ENCODE measurements around the gene HOXC9. TPM values are rescaled to one million over a fixed set of nuclear protein-coding genes. Genes with fewer than 3 reads are reported as not detected.

The HOXC9 gene
- total RNA-seq, 1 donor from 2014 or later: not detected

DNA sequence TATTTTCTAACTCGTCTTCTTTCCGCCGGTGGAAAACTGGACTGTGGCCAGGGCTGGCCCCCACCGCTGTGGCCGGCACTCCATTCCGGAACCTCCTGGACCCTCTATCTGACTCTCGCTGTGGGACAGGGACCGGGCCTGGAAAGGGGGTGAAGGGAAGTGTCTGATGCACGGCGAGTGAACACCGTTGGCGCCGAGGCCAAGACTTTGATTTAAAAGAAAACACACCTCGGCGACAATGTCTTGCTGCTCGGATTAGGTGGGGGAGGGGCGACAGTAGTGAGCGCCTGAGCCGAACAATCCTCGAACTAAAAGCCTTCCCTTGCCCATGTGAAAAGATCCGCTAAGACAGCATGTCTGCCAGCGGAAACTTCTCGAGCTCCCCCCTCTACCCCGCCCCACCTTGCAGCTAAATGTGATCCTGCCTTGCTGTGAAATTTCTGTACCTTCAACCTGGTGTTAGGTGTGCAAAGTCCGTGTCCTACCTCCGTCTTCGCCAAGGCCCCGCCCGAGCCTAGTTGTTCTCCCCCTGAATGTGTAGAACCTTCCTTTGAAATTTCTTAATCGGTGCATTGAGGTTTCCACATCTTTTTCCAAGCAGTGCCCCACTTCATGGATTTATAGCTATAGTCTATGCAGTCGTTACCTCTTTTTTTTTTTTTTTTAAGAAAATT lies 24.3 kb upstream of the HOXC9 start:
- ATAC-seq: no peak

GRCh38 chr12:53976172-53976822 lies 23.7 kb upstream of the HOXC9 start:
- ATAC-seq: no peak
- no peak for DNase-seq (ENCODE audit: low spot score)

More for the DNA sequence above, 24.3 kb upstream of the HOXC9 start:
- DNase-seq (ENCODE audit: low spot score): no peak

- ATAC-seq: no peak
- no peak for DNase-seq (ENCODE audit: low spot score)
Measured at GRCh38 chr12:53976823-53977595, 23.0 kb upstream of the HOXC9 start.

DNA sequence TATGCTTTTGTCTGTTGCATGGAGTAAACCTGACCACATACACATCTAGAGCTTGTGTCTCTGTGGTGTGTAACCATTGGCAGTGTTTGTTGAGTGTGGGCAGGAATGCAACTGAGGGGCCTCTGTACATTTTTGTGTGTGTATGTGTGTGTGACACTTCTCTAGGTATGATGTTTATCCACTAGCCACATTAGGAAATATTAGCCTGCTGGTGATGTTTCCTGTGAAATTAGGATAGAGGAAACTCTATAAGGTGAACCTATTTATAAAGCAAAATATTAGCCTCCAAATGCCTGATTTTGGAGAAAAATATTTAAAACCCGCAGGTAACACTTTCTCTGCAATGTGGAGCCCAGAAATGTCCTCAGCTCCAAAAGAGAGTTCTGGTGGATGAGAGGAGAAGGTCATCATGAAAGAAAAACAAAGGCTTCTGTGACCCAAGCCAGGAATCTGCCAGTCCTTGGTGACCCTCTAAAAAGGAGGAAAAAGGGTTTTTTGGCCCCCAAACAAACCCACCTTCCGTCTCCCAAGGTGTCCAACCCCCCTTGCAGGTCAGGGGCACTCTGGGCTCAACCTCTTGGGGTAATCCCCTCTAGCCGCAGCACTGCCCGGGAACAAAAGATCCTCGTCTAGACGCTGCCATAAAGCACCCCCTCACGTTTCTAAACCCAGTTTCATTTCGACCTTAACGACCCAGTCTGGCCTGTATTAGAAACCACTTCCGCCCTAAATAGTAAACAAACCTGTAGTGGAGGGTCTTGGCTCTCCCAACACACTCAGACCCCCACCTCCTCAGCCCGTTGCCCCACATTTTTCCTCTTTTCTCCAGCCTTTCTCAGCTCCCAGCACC lies 22.1 kb upstream of the HOXC9 start:
- DNase-seq (ENCODE audit: low spot score): no peak
- no peak for ATAC-seq

GRCh38 chr12:53978477-53979356 lies 21.2 kb upstream of the HOXC9 start:
- DNase-seq (ENCODE audit: low spot score) (no peak), ATAC-seq (no peak)

- no peak for DNase-seq (ENCODE audit: low spot score)
Measured at GRCh38 chr12:53980104-53980801, 19.7 kb upstream of the HOXC9 start.

GRCh38 chr12:53980802-53981496 lies 19.0 kb upstream of the HOXC9 start:
- DNase-seq (ENCODE audit: low spot score) (no peak), ATAC-seq (no peak)

More at GRCh38 chr12:53980104-53980801, 19.7 kb upstream of the HOXC9 start:
- no peak for ATAC-seq

DNA sequence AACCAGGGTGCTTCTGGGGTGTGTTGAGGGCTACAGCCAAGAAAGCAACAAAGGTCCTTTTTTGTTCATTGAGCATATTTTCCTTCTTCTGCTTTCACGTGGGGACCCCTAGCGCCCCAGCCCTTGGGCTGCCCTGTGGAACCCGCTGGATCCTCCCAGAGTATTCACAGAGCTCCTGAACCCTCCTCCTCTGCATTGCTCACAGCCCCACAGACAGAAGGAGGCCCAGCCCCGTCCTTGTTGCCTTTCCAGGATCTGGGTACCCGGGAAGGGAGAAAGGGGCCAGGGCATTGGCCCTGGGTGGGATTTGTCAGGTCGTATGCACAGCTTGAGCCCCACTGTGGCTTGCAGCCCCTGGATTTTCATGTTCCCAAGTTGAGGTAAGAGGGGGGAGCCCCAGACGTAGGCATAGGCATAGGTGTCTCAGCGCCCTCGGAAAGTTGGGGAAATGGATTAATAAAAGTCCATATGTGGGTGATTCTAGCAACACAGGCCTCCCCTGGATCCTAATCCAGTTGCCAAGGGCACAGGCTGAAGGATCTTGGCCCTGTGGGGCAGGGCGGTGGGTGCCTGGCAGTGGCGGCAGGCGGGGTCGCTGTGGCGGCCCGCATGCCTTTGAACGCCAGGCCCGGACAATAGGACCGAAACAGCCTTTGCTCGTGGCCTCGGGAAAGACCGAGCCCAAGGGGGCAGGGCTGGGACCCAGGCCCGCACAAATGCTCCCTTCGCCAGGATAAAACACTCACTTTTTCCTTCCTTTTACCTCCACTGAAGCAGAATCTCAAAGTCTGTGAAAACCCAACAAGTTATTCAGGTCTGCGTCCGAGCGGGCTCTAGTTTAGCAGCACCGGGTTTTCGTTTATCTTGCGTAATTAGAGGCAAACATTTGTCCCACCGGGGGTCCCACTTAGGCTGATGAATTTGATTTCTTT lies 18.1 kb upstream of the HOXC9 start:
- DNase-seq (ENCODE audit: low spot score) (no peak), ATAC-seq (no peak)

GRCh38 chr12:53982648-53983567 lies 17.1 kb upstream of the HOXC9 start:
- ATAC-seq (no peak), DNase-seq (ENCODE audit: low spot score) (no peak)

- DNase-seq (ENCODE audit: low spot score) (no peak), ATAC-seq (no peak)
Measured at GRCh38 chr12:53983568-53983949, 16.4 kb upstream of the HOXC9 start.

DNA sequence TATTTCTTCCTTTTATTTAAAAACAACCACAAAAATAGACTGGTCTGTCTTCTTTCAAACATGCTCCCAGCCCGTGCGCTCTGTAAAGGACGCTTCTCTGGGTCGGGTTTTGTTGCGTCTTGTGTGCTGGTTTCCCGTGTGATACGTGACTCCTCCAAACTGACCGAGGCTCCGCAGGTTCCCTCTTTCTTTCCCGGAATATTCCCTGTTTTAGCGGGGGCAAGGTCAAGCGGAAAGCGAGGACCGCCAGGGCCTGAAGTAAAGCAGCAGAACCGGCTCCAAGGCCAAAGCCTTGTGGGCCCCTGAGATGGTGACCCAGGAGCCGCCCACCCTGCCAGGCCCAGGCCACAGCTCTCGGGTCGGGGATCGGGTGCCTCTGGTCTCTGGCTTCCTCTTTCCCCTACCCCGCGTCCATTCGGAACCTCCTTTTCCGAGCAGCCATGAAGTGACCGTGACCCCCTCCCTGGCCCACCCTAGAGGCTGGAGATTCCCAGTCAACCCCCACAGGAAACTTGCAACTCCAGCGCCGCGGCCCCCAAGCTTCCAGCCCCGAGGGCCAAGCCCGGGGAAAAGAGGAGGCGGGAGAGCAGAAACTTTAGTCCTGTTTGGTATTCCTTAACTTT lies 15.9 kb upstream of the HOXC9 start:
- DNase-seq (ENCODE audit: low spot score) (no peak), ATAC-seq (no peak)

DNA sequence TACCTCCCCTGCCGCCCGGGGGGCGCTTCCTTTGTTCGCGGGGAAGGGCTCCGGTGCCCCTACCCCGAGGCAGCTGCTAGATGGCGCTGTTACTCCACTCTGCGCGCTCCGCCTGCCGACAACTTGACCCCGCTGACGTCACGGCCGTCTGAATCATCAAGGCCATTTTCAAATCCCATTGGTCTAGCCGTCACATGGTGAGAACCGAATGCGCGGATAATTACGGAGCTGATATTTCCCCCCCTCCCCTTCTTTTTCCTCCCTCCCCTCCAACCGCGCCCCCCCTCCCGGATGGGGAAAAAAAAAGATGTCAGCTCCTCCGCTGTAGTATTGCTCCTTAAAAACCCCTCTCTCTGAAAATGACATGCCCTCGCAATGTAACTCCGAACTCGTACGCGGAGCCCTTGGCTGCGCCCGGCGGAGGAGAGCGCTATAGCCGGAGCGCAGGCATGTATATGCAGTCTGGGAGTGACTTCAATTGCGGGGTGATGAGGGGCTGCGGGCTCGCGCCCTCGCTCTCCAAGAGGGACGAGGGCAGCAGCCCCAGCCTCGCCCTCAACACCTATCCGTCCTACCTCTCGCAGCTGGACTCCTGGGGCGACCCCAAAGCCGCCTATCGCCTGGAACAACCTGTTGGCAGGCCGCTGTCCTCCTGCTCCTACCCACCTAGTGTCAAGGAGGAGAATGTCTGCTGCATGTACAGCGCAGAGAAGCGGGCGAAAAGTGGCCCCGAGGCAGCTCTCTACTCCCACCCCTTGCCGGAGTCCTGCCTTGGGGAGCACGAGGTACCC lies 14.9 kb upstream of the HOXC9 start, which contains the start of gene HOXC10:
Gene HOXC10, plus strand, starts transcription at position 246 of the 791 bp plus-strand sequence. Its CDS starts 114 bp downstream, at position 360.
- ATAC-seq: no peak
- DNase-seq (ENCODE audit: low spot score): no peak

DNA sequence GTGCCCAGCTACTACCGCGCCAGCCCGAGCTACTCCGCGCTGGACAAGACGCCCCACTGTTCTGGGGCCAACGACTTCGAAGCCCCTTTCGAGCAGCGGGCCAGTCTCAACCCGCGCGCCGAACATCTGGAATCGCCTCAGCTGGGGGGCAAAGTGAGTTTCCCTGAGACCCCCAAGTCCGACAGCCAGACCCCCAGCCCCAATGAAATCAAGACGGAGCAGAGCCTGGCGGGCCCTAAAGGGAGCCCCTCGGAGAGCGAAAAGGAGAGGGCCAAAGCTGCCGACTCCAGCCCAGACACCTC lies 14.3 kb upstream of the HOXC9 start:
- no peak for ATAC-seq
- DNase-seq (ENCODE audit: low spot score): no peak

- DNase-seq (ENCODE audit: low spot score) (no peak), ATAC-seq (peak; percentile 38)
Measured at GRCh38 chr12:53985994-53986685, 13.8 kb upstream of the HOXC9 start.

Measured in left lobe of liver (tissue), 2 donors.